ENCODE measurements around the gene MCMBP. TPM values are rescaled to one million over a fixed set of nuclear protein-coding genes. Genes with fewer than 3 reads are reported as not detected.

The MCMBP gene
- polyA plus RNA-seq, 2 of the 4 experiments (the other 2 are of a cell fraction), result 57.3 to 113 TPM

DNA sequence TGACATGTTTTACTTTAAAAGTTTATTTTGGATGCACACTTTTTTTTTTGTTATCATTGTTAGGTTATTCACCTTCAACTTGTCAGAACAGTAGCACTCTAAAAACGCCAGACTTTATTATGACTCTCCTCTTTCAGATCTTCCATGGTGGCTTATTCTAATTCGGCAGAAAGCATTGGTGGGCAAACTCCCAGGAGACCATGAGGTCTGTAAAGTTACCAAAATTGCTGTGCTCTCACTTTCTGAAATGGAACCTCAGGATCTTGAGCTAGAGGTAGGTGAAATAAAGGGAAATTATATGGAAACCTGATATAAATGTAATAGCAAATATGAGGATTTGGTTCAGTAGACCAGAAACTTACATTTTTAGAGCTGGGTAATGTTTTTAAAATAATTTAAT, 91.1 kb downstream of the MCMBP start:
- Histone ChIP-seq H3K4me1 (peaks cover 22% of the 10 kb centered on the region), H3K27ac (no peak overlapping the region), H3K4me2 (no peak overlapping the region), H3K9me3 (no peaks in the 10 kb centered on the region), H3K4me3 (no peak overlapping the region)
- TF ChIP-seq RNF2 (IDR thresholded peaks at IDR 0.05; ENCODE audit: borderline replicate concordance, low read depth) (no peak), PHF8 (IDR thresholded peaks at IDR 0.05; ENCODE audit: borderline replicate concordance, low read depth) (no peak), TP53 (CRISPR knock-in tag; IDR thresholded peaks at IDR 0.05) (no peak)
- POLR2A ChIA-PET, result no interaction called here
- ATAC-seq (no peak), FAIRE-seq (no peak), DNase-seq (ENCODE audit: low read depth in 1 of 2, low spot score in 1 of 2) (no peak)
- CTCF ChIA-PET, result interaction anchor here (2.2 kb wide), 1 partner anchor 31 kb away, joined by 5 read pairs; no protein-coding TSS in a partner anchor
- WGBS (ENCODE audit: missing lambda C conversion rate), result 69% methylated on average over 2 of the region's 2 CpGs

DNA sequence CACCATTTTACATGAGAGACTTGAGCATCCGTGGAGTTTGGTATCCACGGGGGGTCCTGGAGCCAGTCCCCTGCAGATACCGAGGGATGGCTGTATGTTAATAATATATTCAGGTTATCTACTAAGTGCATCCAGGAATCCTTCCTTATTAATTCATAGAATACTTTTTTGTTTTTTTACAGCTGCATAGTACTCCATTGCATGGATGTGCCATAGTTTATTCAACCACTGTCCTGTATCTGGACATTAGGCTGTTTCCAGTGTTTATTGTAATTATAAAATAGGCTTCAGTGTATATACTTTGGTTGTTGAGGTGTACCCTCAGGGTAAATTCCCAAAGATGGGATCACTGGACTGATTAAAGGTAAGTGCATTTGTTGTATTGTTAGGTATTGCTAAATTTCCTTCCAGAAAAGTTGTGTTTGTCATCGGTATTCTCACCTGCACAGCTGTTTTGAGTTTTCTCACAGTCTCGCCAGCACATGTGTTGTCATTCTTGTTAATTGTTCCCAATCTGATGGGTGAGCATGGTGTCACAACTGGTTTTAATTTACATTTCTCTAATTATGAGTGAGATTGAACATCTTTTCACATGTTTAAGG, 91.7 kb downstream of the MCMBP start:
- 80% methylated on average over 5 of the region's 5 CpGs for WGBS (ENCODE audit: missing lambda C conversion rate)
- Histone ChIP-seq H3K9me3 (no peaks in the 10 kb centered on the region), H3K4me2 (no peak overlapping the region), H3K4me3 (no peak overlapping the region), H3K4me1 (peaks cover 17% of the 10 kb centered on the region), H3K27ac (no peak overlapping the region)
- ATAC-seq, result no peak
- TF ChIP-seq, protein P1, sequence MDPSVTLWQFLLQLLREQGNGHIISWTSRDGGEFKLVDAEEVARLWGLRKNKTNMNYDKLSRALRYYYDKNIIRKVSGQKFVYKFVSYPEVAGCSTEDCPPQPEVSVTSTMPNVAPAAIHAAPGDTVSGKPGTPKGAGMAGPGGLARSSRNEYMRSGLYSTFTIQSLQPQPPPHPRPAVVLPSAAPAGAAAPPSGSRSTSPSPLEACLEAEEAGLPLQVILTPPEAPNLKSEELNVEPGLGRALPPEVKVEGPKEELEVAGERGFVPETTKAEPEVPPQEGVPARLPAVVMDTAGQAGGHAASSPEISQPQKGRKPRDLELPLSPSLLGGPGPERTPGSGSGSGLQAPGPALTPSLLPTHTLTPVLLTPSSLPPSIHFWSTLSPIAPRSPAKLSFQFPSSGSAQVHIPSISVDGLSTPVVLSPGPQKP (IDR thresholded peaks at IDR 0.05; ENCODE audit: low read depth, low read length), result no peak
- TF ChIP-seq CBX2 (IDR thresholded peaks at IDR 0.05; ENCODE audit: borderline replicate concordance, low read depth) (no peak), HEYL (CRISPR knock-in tag; IDR thresholded peaks at IDR 0.05) (no peak), EHF (CRISPR knock-in tag; IDR thresholded peaks at IDR 0.05) (no peak), KDM1A (IDR thresholded peaks at IDR 0.05; ENCODE audit: low read depth) (no peak), CHD4 (IDR thresholded peaks at IDR 0.05; ENCODE audit: borderline replicate concordance) (no peak), JUN (IDR thresholded peaks at IDR 0.05) (no peak), NPAS2 (CRISPR knock-in tag; IDR thresholded peaks at IDR 0.05; ENCODE audit: borderline replicate concordance) (no peak), RNF2 (IDR thresholded peaks at IDR 0.05; ENCODE audit: borderline replicate concordance, low read depth) (no peak)
- TF ChIP-seq, protein P2, sequence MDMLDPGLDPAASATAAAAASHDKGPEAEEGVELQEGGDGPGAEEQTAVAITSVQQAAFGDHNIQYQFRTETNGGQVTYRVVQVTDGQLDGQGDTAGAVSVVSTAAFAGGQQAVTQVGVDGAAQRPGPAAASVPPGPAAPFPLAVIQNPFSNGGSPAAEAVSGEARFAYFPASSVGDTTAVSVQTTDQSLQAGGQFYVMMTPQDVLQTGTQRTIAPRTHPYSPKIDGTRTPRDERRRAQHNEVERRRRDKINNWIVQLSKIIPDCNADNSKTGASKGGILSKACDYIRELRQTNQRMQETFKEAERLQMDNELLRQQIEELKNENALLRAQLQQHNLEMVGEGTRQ (IDR thresholded peaks at IDR 0.05), result no peak
- ChIA-PET CTCF (interaction anchor here (2.2 kb wide), 1 partner anchor 30 kb away, joined by 5 read pairs; no protein-coding TSS in a partner anchor), POLR2A (no interaction called here)
- no peak for FAIRE-seq
- DNase-seq (ENCODE audit: low read depth in 1 of 2, low spot score in 1 of 2), result no peak

Other genes with a start within 250 kb of the MCMBP start
- gene BAG3, start 221.5 kb downstream of the MCMBP start, polyA plus RNA-seq (2011; rRNA removed), result 10.7 and 18.3 TPM in 2 replicates
- gene BAG3, start 221.5 kb downstream of the MCMBP start, polyA plus RNA-seq (2017; fragmentation: RNase III; extraction: RNeasy Plus Mini Kit Qiagen cat#74134 plus additional on column Dnase treatment), result 50.0 to 58.4 TPM (median 57.4 TPM) in 3 replicates
- 7.7 and 8.3 TPM in 2 replicates for gene INPP5F, start 146.8 kb downstream of the MCMBP start, polyA plus RNA-seq (2011; rRNA removed)
- gene INPP5F, start 146.8 kb downstream of the MCMBP start, polyA plus RNA-seq (2017; fragmentation: RNase III; extraction: RNeasy Plus Mini Kit Qiagen cat#74134 plus additional on column Dnase treatment), result 5.6 to 6.2 TPM (median 5.6 TPM) in 3 replicates
- 62.5 and 75.6 TPM in 2 replicates for gene SEC23IP, start 19.9 kb upstream of the MCMBP start, polyA plus RNA-seq (2011; rRNA removed)
- gene SEC23IP, start 19.9 kb upstream of the MCMBP start, polyA plus RNA-seq (2017; fragmentation: RNase III; extraction: RNeasy Plus Mini Kit Qiagen cat#74134 plus additional on column Dnase treatment), result 44.9 to 61.9 TPM (median 55.6 TPM) in 3 replicates